AG08396 (cell line): ENCODE data around the gene PRKN.
"Not testable (repeated sequence)": the region's sequence is repeated elsewhere in the genome, so short reads cannot be mapped to it uniquely, and the experiment has no call there.

ENCODE experiments used
- DNase-seq: peaks from one replicate; pipeline ENCODE4 v3.0.0; 2012; ENCODE audit warnings: low spot score, mixed read lengths

PRKN gene

GRCh38 chr6:161837449-161837735, 890.2 kb downstream of the PRKN start:
- DNase-seq: no peak

GRCh38 chr6:161836643-161837448, 890.7 kb downstream of the PRKN start:
- no peak for DNase-seq

GRCh38 chr6:161835500-161836215, 891.9 kb downstream of the PRKN start:
- no peak for DNase-seq

DNA sequence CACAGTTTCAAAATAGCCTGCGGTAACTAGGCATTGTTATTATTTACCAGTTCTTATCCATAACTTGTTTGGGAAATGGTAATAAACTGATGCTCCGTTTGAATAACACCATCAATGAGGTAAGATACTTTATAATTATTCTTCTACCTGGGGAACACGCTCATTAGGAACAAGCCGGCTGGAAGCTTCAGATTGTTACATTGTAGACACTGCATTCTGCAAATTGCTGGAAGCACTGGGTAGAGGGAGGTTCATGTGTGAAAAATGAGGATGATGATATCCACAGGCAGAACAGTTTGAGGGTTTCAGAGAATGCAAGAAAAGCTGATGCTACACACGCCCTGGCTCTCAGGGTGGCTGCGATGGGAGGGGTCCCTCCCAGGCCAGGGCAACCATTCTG, 893.1 kb downstream of the PRKN start:
- no peak for DNase-seq

GRCh38 chr6:161833099-161833860, 894.3 kb downstream of the PRKN start:
- DNase-seq: no peak

DNA sequence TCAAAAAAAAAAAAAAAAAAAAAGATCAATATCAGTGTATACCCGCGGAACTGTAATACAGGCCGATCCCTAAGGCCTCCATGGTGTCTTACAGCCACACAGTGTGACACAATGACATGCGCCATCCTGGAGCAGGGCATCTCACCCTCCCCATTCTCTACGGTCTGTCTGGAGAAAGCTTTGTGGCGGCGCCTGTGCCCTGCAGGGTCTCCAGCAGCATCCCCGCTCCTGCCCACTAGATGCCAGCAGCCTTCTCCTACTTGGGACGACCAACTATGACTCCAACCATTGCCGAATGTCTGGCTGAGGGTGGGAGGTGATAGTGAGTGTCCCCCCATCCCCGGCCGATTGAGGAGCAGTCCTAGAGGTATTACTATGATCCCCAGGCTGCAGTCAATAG, 894.9 kb downstream of the PRKN start:
- DNase-seq: no peak

DNA sequence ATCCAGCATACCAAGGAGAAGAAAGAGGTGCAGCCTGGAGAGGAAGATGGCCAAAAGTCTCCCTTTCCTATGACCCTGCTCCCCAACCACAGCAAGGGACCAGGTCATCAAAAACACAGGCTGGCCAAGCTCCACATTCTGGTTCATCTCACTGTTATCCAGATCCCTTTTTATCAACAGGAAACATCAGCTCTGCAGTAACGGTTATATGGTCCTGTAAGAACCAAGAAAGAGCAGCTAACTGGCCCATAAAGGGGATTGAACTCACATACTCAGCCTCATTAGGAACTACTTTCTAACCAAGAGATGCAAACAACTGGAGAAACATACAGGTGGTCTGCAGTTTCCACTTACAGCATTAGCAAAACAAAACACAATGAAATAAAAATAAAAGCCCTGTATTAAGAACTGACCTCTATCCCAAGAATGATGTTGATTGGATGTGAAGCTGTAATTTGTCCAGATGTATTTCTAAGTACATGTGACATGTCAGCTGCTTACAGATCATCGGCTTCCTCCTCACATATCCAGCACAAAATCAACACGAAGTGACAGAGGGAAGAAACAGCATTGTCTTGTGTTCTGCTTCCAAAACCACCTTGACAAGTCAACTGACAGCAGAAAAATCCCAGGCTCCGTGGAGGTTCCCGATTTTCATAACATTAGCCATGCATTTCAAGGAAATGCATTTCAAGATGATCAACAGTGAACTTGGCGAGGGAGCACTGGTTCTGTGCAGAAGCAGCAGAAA, 896.5 kb downstream of the PRKN start:
- no peak for DNase-seq

DNA sequence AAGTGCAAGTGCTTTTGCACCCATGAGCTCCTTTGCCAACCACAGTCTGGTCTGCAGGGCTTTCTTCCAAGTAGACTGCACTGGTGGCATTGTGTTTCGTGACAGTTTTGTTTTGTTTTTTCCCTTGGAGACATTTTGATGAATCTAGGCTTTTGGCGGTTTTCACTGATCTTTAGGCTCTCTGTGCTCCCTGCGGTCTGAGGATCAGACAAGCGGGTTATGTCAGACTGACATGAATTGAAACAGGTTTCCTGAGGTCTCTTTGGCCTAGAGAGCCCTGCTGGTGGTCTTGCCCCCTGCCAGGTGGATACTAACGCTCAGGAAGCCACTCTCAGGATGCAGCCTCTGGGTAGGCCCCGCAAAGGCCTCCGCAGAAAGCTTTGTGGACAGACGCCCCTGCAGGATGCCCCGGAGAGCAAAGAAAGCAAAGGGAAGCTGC, 898.3 kb downstream of the PRKN start:
- no peak for DNase-seq

DNA sequence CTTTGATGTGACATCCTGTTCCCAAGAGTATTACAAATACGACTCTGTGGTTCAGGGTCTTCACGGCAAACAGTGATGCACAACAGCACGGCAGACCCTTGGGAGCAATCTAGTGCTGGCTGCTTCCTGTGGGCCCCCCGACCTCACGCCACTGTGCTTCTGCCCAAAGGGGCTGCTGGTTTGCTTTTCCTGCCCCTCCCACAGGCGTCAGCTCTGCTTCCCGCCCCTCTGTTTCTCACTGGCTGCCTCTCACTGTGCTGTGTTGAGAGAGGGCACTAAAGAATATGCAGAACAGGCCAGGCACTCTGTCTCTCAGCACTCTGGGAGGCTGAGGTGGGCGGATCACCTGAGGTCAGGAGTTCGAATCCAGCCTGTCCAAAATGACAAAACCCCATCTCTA, 899.2 kb downstream of the PRKN start:
- no peak for DNase-seq

- DNase-seq: no peak
These were observed 901.1 kb downstream of the PRKN start for GRCh38 chr6:161826512-161826911.

GRCh38 chr6:161822204-161822603, 905.4 kb downstream of the PRKN start:
- not testable (repeated sequence) for DNase-seq

GRCh38 chr6:161817881-161818280, 909.7 kb downstream of the PRKN start:
- DNase-seq: no peak

GRCh38 chr6:161815965-161816364, 911.6 kb downstream of the PRKN start:
- DNase-seq: no peak

- no peak for DNase-seq
These were observed 914.4 kb downstream of the PRKN start for GRCh38 chr6:161813156-161813555.

GRCh38 chr6:161809971-161810370, 917.6 kb downstream of the PRKN start:
- no peak for DNase-seq

DNA sequence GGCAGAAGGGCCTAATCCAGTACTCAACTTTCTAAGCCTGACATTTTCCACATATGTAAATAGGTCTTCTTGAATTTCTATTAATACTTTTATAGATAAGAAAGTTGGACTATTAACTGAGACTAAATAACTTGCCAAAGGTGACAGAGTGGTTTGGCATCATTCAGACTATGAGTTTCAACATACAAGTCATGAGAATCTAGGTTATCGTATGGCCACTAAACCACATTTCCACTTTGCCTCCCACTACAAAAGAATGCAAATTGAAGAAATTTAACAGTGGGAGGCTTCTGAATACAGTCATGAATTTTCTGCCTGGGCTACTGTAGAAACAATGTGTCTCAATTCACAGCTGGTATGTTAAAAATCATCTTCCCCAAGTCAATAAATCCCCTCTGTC, 922.7 kb downstream of the PRKN start:
- DNase-seq: no peak

- DNase-seq: no peak
These were observed 924.4 kb downstream of the PRKN start for GRCh38 chr6:161803131-161803530.

DNA sequence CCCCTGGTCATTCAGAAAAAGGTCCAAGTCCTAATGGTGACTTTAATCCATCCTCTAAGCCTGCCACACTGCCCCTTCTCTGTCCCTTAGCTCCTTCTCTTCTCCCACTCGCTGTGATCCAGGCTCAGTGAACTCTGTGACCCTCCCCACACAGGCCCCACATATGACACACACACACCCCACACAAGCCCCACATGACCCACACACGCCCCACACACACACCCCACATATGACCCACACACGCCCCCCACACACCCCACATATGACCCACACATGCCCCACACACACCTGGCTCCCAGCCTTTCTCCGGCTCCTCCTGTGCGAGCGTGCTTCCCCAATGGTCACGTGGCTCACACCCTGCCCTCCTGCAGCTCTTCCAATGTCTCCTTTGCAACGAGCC, 925.3 kb downstream of the PRKN start:
- no peak for DNase-seq

GRCh38 chr6:161798844-161799394, 928.6 kb downstream of the PRKN start:
- DNase-seq: no peak

- DNase-seq: no peak
These were observed 930.9 kb downstream of the PRKN start for GRCh38 chr6:161796681-161797080.

DNA sequence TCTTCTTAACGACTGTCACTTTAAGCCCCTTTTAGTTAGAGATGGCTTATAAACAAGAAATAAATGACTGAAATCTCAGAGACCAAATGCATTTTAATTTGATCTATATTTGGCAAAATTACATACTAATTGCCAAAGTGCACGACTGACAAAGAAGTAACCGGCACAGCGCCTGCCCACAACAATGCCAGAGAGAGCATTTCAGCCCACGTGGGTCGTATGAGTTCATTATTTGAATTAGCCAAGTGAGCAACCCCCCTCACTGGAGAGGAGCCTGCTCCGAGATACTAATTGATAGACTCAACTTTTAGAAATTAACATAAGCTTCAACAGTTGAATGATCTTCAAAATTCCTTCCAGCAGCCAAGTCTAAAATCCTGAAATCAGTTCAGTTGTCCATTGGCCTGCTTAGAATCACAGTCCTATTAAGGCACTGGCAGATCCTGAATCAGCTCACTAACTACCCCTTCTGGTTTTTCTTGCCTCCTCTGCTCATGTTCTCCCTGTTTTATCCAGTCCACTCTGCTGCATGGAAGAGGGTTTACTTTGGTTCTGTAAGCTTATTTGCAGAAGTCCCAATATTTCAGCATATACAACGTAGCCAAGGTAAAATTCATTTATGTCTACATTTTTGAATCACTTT, 934.6 kb downstream of the PRKN start:
- no peak for DNase-seq
